Stimulated activated naive CD4-positive, alpha-beta T cell (primary cell): Measurements from ENCODE around the gene UBASH3B.
A peak's percentile ranks its signal among the peaks of the same experiment; 100 is the strongest.
"Not testable (repeated sequence)": the region's sequence is repeated elsewhere in the genome, so short reads cannot be mapped to it uniquely, and the experiment has no call there.

ENCODE experiments used
- DNase-seq, 6 experiments: peaks; one replicate each; lab custom pipeline; 2025; lab: John Stamatoyannopoulos, UW

Gene UBASH3B

DNA sequence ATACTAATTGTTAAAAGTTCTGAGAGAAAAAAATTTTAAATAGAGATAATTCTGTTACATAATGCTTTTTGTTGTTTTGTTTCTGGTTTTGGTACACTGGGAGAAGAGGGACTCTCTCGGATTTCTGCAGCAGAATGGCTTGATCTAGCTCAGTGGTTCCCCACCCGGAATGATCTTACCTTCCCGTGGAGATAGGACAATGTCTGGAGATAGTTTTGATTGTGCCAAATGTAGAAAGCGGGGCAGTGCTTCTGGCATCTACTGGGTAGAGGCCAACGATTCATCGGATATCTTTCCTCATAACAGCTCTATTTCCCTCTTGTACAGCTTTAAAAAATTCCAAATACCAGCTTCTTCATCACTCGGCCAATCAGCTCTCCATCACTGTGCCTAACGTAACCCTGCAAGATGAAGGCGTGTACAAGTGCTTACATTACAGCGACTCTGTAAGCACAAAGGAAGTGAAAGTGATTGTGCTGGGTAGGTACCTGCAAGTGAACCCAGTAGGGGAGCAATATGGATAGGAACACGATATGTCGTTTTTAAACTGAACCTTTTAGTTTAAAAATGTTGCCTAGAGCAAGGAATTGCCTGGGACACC is 195.9 kb downstream of the UBASH3B start:
- DNase-seq = peak in 4 of 6 experiments; percentile 20 to 60 (median 44)

DNA sequence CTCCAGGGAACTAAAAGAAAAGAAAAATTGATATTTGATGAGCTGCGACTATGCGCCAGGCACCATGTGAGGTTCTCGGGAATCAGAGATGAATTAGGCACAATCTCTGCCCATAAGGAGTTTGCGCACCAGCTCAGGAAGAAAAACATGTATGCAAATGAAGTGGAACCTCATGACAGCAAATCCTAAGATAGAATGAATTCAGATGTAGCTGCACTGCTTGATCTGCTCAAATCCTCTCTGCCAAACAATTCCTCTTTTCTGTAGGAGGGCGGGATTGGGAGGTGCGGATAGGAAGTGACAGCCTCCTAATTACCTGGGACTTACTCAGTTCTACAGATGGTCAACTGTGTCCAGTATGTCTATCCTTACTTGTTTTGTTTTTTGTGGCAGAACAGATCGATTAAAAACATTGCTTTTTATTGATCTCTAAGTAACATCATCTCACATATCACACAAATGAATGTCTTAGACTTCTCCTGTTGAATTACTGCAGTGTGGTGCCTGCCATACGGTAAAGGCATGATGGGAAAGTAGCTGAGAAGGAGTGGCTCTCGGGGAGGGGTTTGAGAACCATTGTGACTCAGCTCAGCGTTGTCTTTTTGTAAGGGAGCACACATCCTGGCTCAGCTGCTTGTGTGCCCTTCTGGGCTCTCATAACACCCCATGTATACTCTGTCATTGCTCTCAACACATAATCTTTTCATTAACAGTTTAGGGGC is 196.7 kb downstream of the UBASH3B start:
- DNase-seq = peak in 2 of 6 experiments; percentile 14 to 26

DNA sequence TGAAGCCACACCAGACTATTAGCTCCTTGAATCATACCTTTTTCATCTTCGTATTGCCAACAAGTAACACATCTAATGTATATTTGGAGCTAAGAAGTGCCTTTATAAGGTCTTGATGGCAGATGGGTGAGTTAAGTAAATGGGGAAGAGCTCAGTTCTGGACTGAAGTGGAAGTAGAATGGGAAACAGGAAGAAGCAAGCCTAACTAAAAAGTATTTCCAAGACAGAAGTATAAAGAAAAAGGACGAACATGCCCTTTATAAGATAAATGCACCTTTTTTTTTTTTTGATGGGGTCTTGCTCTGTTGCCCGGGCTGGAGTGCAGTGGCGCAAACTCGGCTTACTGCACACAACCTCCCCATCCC is 197.3 kb downstream of the UBASH3B start:
- DNase-seq = no peak

GRCh38 chr11:122853261-122853660 is 197.7 kb downstream of the UBASH3B start:
- DNase-seq = no peak

DNA sequence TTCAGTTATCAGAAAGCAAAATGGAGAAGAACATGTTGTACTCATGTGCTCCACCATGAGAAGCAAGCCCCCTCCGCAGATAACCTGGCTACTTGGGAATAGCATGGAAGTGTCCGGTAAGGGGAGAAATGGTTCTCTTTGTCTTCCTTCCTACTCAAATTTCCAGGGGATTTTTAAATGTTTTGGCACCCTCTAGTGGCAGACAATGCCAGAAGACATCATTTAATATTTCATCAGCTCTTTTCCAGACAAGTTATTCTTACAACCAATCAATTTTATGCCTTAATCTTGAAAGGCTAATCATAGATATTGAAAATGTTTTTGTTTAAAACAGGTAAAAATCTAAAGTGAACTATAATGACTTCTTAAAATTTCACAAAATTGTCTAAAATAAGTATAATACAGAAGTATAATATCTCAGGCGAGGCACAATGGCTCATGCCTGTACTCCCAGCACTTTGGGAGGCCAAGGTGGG is 198.5 kb downstream of the UBASH3B start:
- peak; percentile 3 to 74 (median 28) for DNase-seq

- DNase-seq = no peak
Measured at GRCh38 chr11:122861631-122862030, 206.1 kb downstream of the UBASH3B start.

DNA sequence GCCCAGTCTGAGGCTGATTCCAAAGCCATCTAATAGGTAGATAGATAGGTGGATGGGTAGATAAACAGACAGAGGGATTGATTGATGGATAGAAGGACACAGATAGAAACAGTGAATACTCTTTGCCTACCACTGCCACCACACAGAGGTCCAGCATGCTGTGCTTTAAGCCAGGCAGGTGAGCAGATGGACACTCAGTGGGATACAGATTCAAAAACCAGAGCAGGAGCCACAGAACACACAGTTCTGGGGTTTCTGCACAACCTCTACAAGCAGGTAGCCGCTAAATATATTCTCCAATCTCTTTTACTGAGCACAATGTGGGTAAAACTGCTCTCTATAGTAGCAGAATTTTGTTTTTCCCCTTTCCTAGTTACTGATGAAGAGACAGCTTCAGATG is 206.6 kb downstream of the UBASH3B start:
- no peak for DNase-seq

DNA sequence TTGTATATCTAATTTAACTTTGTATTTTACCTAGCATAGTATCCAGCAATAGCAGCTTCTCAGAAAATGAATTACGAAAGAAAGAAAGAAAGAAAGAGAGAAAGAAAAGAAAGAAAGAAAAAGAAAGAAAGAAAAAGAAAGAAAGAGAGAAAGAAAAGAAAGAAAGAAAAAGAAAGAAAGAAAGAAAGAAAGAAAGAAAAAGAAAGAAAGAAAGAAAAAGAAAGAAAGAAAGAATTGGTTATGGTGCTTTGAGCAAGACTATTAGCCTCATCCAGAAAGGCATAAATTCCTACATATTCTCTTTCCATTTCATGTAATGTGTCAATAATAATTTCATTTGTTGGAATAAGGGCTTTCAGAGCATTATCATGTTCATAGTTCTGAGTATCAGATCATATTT is 207.6 kb downstream of the UBASH3B start:
- not testable (repeated sequence) for DNase-seq

- DNase-seq = peak in 4 of 6 experiments; percentile 15 to 37 (median 21)
Measured at GRCh38 chr11:122863704-122864326, 208.3 kb downstream of the UBASH3B start.
